HEK293 (cell line): ENCODE measurements around the gene IL16.

Source experiments
- ZBTB7A ChIP-seq: fragments of 450-650 bp; formaldehyde crosslinking; IDR thresholded peaks from 2 replicates; pipeline ENCODE4 v1.5.1; 2016; ENCODE audit warnings: low read depth, missing biosample characterization, missing genetic modification characterization
- ZFP37 ChIP-seq: fragments of 450-650 bp; formaldehyde crosslinking; IDR thresholded peaks from 2 replicates; pipeline ENCODE4 v1.5.1; 2016; ENCODE audit warnings: missing biosample characterization, missing genetic modification characterization
- ZNF112 ChIP-seq: fragments of 450-650 bp; formaldehyde crosslinking; IDR thresholded peaks from 2 replicates; pipeline ENCODE4 v1.5.0; 2017; ENCODE audit warnings: missing biosample characterization, missing genetic modification characterization
- ZNF274 ChIP-seq, 2 experiments: fragments of 200-500 bp in 1 of 2; fragments of 450-650 bp in 1 of 2; sonication (Bioruptor generic) in 1 of 2; formaldehyde crosslinking in 1 of 2; IDR thresholded peaks; 2 replicates each; pipeline versions ENCODE4 v1.5.1 to v1.6.1; 2014 to 2016; ENCODE audit warnings: borderline replicate concordance in 1 of 2, inconsistent platforms in 1 of 2, low read length in 1 of 2, missing biosample characterization in 1 of 2, missing genetic modification characterization in 1 of 2
- ZNF548 ChIP-seq: fragments of 450-650 bp; formaldehyde crosslinking; IDR thresholded peaks from 2 replicates; pipeline ENCODE4 v1.5.1; 2016; ENCODE audit warnings: missing biosample characterization, missing genetic modification characterization
- ZNF561 ChIP-seq: fragments of 450-650 bp; IDR thresholded peaks from 2 replicates; pipeline ENCODE4 v1.5.1; 2018; ENCODE audit warnings: missing biosample characterization, missing genetic modification characterization, borderline replicate concordance
- ZNF76 ChIP-seq: fragments of 450-650 bp; formaldehyde crosslinking; IDR thresholded peaks from 2 replicates; pipeline ENCODE4; 2016; ENCODE audit warnings: low read depth, missing biosample characterization, missing genetic modification characterization, borderline replicate concordance
- ZSCAN30 ChIP-seq: fragments of 450-650 bp; IDR thresholded peaks from 2 replicates; pipeline ENCODE4 v1.5.1; 2018; ENCODE audit warnings: missing biosample characterization, mild to moderate bottlenecking, missing genetic modification characterization, moderate library complexity
- TF ChIP-seq, protein P1 (sequence below): fragments of 450-650 bp; IDR thresholded peaks from 2 replicates; pipeline ENCODE4 v1.5.1; 2018; ENCODE audit warnings: missing biosample characterization, missing genetic modification characterization
- TF ChIP-seq, protein P2 (sequence below): sonication (generic); formaldehyde crosslinking; IDR thresholded peaks from 2 replicates; pipeline ENCODE4 v1.8.1; 2022; ENCODE audit warnings: mild to moderate bottlenecking, moderate library complexity, missing genetic modification reagents
- TF ChIP-seq, protein P3 (sequence below): fragments of 450-650 bp; formaldehyde crosslinking; IDR thresholded peaks from 2 replicates; pipeline ENCODE4 v1.5.1; 2016; ENCODE audit warnings: missing biosample characterization, missing genetic modification characterization

DNA sequence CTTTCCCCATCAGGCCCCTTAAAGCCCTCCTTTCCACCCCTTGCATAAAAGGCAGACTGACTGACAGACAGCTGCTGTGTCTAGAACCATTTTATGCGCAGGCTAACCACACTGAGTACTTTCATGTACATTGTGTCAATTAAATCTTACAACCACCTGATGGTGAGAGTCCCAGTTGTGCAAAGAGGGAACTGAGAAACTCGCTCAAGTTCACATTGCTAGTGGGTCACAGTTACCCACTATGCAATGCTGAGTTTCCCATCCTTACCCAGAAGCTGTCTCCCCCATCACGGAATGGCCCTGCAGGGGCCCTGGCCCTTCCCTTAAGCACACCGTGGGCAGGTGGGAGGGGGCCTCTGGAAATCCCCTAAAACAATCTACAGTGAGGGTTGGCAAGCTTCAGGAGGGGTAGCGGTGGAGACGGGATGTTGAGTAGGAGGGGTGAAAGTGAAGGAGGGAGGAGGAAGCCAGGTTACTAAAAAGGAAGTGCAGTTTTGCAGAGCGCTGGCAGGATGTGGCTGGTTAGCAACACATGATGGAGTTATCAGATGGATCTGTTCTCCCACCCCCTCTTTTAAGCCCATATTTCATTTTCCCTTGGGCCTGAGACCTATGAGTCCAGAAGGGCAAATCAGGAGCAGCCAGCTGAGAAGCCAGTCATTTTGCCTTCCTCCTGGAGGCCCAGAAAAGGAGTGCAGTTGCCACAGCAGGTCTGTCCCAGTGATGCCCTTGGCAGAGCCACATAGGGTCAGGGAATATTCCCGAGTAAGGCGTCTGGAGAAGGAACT, 97.2 kb downstream of the IL16 start:
- TF ChIP-seq ZFP37 (no peak), ZNF548 (no peak), ZBTB7A (tag by site-specific recombination) (no peak), ZNF561 (no peak), ZNF274 (IDR thresholded peaks at IDR 0.05; ENCODE audit: low read length) (no peak), ZNF274 (tag by site-specific recombination; IDR thresholded peaks at IDR 0.05; ENCODE audit: borderline replicate concordance) (no peak), ZNF76 (tag by site-specific recombination) (no peak), ZSCAN30 (tag by site-specific recombination) (no peak), ZNF112 (no peak)
- TF ChIP-seq, protein P1, sequence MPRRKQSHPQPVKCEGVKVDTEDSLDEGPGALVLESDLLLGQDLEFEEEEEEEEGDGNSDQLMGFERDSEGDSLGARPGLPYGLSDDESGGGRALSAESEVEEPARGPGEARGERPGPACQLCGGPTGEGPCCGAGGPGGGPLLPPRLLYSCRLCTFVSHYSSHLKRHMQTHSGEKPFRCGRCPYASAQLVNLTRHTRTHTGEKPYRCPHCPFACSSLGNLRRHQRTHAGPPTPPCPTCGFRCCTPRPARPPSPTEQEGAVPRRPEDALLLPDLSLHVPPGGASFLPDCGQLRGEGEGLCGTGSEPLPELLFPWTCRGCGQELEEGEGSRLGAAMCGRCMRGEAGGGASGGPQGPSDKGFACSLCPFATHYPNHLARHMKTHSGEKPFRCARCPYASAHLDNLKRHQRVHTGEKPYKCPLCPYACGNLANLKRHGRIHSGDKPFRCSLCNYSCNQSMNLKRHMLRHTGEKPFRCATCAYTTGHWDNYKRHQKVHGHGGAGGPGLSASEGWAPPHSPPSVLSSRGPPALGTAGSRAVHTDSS (tag by site-specific recombination) = no peak
- TF ChIP-seq, protein P2, sequence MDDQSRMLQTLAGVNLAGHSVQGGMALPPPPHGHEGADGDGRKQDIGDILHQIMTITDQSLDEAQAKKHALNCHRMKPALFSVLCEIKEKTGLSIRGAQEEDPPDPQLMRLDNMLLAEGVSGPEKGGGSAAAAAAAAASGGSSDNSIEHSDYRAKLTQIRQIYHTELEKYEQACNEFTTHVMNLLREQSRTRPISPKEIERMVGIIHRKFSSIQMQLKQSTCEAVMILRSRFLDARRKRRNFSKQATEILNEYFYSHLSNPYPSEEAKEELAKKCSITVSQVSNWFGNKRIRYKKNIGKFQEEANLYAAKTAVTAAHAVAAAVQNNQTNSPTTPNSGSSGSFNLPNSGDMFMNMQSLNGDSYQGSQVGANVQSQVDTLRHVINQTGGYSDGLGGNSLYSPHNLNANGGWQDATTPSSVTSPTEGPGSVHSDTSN (CRISPR knock-in tag) = no peak
- TF ChIP-seq, protein P3, sequence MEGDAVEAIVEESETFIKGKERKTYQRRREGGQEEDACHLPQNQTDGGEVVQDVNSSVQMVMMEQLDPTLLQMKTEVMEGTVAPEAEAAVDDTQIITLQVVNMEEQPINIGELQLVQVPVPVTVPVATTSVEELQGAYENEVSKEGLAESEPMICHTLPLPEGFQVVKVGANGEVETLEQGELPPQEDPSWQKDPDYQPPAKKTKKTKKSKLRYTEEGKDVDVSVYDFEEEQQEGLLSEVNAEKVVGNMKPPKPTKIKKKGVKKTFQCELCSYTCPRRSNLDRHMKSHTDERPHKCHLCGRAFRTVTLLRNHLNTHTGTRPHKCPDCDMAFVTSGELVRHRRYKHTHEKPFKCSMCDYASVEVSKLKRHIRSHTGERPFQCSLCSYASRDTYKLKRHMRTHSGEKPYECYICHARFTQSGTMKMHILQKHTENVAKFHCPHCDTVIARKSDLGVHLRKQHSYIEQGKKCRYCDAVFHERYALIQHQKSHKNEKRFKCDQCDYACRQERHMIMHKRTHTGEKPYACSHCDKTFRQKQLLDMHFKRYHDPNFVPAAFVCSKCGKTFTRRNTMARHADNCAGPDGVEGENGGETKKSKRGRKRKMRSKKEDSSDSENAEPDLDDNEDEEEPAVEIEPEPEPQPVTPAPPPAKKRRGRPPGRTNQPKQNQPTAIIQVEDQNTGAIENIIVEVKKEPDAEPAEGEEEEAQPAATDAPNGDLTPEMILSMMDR = no peak
